GM18505 (cell line): Measurements from ENCODE around the gene TGFBRAP1.
"Not testable (repeated sequence)": the region's sequence is repeated elsewhere in the genome, so short reads cannot be mapped to it uniquely, and the experiment has no call there.

Experiments used
- ATAC-seq: cut with Tn5 transposase; IDR thresholded peaks from one replicate; pipeline ENCODE4 v1.9.1; 2021; ENCODE audit not compliant: unreplicated experiment
- POLR2A ChIP-seq: IDR thresholded peaks from 4 replicates; pipeline ENCODE4 v1.6.1; 2011; ENCODE audit warnings: borderline replicate concordance; ENCODE audit not compliant: insufficient read depth, insufficient read length; ENCODE audit errors: extremely low read depth

TGFBRAP1 gene

DNA sequence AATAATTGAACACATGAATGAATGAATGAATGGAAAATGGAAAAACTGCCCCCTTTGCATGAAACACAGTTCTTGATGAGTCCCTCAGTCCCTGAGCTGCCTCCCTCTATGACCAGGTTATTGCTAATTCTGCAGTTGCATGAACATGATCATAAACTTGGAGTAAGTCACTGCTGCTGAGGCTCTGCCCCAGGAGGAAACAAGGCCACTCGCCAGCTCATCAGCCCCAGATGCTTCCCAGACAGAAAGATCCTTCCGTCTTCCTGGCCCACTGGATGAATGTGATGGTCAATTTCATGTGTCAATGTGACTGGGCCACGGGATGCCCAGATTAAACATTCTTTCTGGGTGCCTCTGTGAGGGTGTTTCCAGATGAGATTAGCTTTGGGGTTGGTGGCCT lies 71.6 kb downstream of the TGFBRAP1 start:
- no peak for ATAC-seq
- TF ChIP-seq POLR2A, result no peak

DNA sequence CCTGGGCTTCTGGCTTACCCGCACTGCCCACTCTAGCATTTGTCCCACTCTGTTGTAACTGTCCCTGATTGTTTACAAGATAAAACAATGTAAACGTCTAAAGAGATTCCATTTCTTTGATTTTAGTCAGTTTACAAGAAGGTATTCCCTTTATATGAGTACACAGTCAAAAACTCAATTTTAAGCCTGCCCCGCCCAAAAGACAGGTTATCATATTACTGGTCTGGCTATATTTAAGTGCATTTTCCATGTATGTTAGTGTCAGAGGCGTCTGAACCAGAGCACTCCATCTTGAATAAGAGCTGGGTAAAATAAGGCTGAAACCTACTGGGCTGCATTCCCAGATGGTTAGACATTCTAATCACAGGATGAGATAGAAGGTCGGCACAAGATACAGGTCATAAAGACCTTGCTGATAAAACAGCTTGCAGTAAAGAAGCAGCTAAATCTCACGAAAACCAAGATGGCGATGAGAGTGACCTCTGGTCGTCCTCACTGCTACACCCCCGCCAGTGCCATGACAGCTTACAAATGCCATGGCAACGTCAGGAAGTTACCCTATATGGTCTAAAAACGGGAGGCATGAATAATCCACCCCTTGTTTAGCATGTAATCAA lies 73.0 kb downstream of the TGFBRAP1 start:
- ATAC-seq, result no peak
- no peak for TF ChIP-seq POLR2A

- no peak for ATAC-seq
- TF ChIP-seq POLR2A, result no peak
Observed at GRCh38 chr2:105255979-105256378, 73.6 kb downstream of the TGFBRAP1 start.

- no peak for TF ChIP-seq POLR2A
- no peak for ATAC-seq
Observed at GRCh38 chr2:105254531-105255210, 74.9 kb downstream of the TGFBRAP1 start.

DNA sequence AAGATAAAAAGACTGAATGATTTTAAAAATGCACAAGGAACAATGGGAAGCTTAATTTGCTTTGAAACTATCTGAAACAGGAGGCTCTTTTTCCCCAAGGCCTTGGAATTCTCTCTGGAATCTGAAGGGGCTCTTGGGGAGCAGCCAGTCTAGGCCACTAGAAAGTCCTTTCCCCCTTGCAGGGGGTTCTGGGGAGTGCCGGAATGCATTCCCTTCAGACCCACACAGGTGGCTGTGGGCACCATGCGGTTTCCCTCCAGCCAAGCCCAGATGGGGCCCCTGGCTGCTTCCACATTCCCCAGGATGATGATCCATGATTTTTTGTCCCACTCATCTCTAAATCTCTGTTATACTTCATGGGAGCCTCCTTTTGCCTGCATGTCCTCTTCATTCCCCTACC lies 77.3 kb downstream of the TGFBRAP1 start:
- TF ChIP-seq POLR2A, result no peak
- no peak for ATAC-seq

- not testable (repeated sequence) for ATAC-seq
Observed at GRCh38 chr2:105251016-105251648, 78.4 kb downstream of the TGFBRAP1 start.

DNA sequence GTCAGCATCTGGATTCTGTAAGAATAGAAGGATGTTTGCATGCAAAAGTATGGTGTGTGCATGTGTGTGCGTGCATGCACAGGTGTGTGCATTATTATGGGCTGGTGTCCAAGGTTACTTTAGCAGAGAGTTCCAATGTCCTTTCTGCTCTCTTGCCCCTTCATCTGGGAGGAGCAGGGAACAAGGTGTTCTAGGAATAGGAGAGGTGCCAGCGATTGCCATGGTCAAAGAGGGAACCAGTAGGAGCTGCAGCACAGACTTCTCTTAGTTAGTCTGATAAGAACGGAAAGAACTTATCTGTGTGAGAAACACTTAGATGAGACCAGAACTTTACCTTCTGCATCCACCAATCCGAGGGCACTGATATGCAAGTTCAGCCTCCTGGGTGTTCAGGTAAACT lies 79.6 kb downstream of the TGFBRAP1 start:
- ATAC-seq, result no peak
- no peak for TF ChIP-seq POLR2A

DNA sequence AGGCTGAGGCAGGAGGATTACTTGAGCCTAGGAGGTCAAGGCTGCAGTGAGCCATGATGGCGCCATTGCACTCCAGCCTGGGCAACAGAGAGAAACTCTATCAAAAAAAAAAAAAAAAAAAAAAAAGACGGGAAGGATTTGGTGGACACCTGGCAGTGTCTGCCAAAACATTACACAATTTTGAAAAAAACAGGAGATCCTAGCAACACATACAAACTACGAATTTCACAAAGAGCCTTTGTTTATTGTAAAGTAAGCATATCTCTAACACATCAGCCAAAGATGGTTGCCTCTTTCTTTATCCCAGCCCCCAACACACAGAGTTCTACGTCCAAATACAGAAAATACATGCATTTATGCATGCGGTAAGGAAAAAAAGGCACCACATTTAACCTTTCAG lies 80.4 kb downstream of the TGFBRAP1 start:
- no peak for TF ChIP-seq POLR2A
- no peak for ATAC-seq

GRCh38 chr2:105248316-105249070 lies 81.0 kb downstream of the TGFBRAP1 start:
- no peak for ATAC-seq
- TF ChIP-seq POLR2A, result no peak

DNA sequence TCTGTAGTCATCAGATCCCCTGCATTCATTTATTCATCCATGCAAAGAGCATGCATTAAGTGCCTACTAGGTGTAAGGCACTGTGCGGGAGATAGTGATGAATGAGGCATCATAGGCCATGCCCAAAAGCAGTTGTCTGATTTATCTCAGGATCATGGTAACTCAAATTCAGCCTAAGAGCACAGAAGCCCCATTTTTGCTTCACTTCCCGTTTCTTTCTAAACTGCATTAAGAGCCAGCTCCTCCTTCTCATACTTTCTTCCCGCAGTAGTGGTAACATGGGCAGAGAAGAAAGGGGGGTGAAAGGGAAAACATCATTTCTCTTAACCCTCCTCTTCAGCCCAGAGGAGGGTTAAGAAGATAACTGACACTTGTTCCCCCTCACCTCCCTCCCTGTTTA lies 85.1 kb downstream of the TGFBRAP1 start:
- no peak for TF ChIP-seq POLR2A
- no peak for ATAC-seq

- ATAC-seq, result no peak
- TF ChIP-seq POLR2A, result no peak
Observed at GRCh38 chr2:105243961-105244360, 85.6 kb downstream of the TGFBRAP1 start.

- ATAC-seq, result no peak
- no peak for TF ChIP-seq POLR2A
Observed at GRCh38 chr2:105242286-105242993, 87.1 kb downstream of the TGFBRAP1 start.

- no peak for ATAC-seq
- TF ChIP-seq POLR2A, result no peak
Observed at GRCh38 chr2:105241443-105241842, 88.1 kb downstream of the TGFBRAP1 start, which contains the start of gene GPR45. Gene GPR45, plus strand, starts transcription at chr2:105241743. Its CDS starts 116 bp downstream, at chr2:105241859.

DNA sequence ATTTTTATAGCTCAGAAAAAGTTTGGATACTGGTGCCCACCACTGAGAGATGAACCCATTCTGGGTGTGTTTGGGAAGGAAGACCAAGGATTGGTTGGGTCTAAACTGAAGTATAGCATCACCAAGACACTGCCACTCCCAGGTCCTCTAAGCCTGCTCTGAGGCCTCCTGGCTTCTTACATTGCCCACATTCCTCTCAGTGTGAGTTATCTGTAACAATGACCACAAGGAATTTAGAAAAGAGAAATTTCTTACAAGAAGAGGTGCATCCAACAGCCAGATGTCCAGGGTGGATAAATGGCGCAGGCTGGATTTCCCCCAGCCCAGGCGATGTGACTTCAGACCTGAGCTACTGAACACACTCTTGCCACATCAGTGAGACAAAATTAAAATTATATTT lies 89.6 kb downstream of the TGFBRAP1 start:
- no peak for ATAC-seq

More for the DNA sequence above, 89.6 kb downstream of the TGFBRAP1 start:
- no peak for TF ChIP-seq POLR2A
